Ovary (tissue), 3 donors: ENCODE results near the gene HSCB.

ENCODE experiments used
- EP300 ChIP-seq: sonication (generic); formaldehyde crosslinking; IDR thresholded peaks from one replicate; pipeline ENCODE4 v1.6.1; 2017; ENCODE audit warnings: antibody characterized with exemption
- TF ChIP-seq, protein P1 (sequence below), 3 donors: fragments of 450-650 bp in 2 of 3; fragments of 200-600 bp in 1 of 3; IDR thresholded peaks; one replicate each; pipeline versions ENCODE4 v1.5.1 to v1.8.0; 2016 to 2022; ENCODE audit warnings: antibody characterized with exemption in 3 of 3, mild to moderate bottlenecking in 1 of 3
- donor health status: DM: no; HTN: no; CAD: no.

DNA sequence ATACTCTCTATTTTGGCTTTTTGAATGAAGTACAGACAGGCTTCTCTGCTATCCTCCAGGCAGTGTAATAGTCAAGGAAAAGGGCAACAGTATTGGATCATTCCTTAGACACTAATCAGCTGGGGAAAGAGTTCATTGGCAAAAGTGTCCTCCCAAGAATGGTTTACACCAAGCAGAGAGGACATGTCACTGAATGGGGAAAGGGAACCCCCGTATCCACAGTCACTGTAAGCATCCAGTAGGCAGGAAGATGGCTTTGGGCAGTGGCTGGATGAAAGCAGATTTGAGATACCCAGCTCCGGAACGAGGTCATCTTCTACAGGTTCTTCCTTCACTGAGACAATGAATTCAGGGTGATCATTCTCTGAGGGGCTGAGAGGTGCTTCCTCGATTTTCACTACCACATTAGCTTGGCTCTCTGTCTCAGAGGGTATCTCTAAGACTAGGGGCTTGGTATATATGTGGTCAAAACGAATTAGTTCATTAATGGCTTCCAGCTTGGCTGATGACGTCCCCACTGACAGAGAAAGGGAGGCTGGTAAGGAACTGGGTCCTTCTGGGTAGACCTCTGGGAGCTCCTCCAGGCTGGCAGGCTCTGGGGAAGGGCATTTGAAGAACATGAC, 53.3 kb downstream of the HSCB start:
- TF ChIP-seq EP300, result no peak
- TF ChIP-seq, protein P1, sequence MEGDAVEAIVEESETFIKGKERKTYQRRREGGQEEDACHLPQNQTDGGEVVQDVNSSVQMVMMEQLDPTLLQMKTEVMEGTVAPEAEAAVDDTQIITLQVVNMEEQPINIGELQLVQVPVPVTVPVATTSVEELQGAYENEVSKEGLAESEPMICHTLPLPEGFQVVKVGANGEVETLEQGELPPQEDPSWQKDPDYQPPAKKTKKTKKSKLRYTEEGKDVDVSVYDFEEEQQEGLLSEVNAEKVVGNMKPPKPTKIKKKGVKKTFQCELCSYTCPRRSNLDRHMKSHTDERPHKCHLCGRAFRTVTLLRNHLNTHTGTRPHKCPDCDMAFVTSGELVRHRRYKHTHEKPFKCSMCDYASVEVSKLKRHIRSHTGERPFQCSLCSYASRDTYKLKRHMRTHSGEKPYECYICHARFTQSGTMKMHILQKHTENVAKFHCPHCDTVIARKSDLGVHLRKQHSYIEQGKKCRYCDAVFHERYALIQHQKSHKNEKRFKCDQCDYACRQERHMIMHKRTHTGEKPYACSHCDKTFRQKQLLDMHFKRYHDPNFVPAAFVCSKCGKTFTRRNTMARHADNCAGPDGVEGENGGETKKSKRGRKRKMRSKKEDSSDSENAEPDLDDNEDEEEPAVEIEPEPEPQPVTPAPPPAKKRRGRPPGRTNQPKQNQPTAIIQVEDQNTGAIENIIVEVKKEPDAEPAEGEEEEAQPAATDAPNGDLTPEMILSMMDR (IDR thresholded peaks at IDR 0.05), result no peak
